ENCODE measurements around the gene LAMP2.
A peak's percentile ranks its signal among the peaks of the same experiment; 100 is the strongest.
"Not testable (repeated sequence)": the region's sequence is repeated elsewhere in the genome, so short reads cannot be mapped to it uniquely, and the experiment has no call there.

The LAMP2 gene

DNA sequence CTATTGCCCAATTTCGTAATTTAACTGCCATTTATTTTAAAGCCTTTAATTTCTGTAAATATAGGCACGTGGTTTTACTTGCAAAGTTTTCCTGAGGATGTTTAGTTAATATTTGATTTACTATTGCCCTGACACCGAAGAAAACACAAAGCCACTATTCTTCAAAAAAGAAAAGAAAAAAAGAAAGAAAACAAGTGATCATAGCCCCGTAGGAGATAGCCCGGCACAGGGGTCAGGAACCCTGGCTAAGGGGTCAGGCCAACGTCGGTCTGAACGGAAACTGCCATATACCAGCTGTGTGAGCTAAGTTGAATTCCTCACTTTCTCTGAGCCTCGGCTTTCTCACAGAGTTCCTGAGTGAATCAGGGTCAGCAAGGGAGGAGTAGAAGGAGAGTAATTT is 17.7 kb upstream of the LAMP2 start:
- DNase-seq (ENCODE audit: low spot score), result no peak
- TF ChIP-seq, protein P1, sequence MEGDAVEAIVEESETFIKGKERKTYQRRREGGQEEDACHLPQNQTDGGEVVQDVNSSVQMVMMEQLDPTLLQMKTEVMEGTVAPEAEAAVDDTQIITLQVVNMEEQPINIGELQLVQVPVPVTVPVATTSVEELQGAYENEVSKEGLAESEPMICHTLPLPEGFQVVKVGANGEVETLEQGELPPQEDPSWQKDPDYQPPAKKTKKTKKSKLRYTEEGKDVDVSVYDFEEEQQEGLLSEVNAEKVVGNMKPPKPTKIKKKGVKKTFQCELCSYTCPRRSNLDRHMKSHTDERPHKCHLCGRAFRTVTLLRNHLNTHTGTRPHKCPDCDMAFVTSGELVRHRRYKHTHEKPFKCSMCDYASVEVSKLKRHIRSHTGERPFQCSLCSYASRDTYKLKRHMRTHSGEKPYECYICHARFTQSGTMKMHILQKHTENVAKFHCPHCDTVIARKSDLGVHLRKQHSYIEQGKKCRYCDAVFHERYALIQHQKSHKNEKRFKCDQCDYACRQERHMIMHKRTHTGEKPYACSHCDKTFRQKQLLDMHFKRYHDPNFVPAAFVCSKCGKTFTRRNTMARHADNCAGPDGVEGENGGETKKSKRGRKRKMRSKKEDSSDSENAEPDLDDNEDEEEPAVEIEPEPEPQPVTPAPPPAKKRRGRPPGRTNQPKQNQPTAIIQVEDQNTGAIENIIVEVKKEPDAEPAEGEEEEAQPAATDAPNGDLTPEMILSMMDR (IDR thresholded peaks at IDR 0.05; ENCODE audit: extremely low read depth, missing control alignments), result no peak

DNA sequence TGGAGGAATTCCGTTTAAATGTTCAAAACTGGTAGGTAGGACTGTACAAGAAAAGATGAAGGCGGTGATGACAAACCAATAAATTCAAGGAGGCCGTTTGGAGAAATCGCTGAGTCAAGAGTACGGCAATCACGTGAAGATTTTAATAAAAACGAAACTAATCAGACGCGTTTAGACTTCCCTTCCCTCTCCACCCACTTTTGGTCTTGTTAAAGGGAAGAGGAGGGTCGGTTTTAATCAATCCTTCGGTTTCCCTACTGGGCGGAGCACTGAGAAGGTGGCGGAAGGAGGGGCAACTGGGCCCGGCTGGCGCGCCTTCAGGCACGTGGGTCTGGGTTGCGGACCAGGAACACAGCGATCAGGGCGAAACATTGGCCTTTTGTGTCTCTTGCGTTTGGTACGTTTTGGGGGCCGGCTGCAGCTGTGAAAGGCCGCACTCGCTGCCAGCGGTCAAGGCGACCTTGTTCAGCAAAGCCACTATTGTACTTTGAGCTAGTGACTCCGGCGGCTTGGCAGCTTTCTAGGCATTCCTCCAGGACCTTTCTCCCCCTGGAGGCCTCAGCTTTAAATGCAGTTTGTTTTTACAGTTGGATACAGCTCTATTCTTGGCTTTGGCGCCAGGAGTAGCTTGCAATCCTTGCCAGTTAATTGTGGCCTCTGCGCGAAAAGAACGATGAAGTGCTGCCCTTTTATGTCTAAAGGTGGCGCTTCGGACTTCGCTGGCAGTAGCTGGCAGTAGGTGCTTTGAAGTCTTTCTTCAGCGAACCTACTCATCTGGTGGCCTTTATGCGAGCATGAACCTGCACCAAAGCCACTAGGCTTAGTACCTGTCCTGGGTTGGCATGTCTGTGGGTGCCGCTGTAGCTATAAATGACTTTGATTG is 16.8 kb upstream of the LAMP2 start:
- DNase-seq (ENCODE audit: low spot score), result peak; percentile 23
- TF ChIP-seq, protein P1 (IDR thresholded peaks at IDR 0.05; ENCODE audit: extremely low read depth, missing control alignments), result peak; percentile 6

DNA sequence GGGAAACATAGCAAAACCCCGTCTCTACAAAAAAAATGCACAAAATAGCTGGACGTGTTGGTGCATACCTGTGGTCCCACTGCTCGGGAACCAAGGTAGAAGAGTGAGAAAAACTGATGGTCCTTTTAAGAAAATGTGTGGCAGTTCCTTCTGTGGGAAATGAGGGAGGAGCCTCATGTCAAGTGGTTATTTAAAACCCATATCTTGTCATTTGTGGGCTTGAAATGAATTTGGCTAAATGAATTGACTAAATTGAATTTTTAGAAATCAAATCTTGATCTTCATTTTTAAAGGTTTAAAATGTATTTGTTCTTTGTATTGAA is 16.2 kb upstream of the LAMP2 start:
- DNase-seq (ENCODE audit: low spot score), result no peak
- TF ChIP-seq, protein P1 (IDR thresholded peaks at IDR 0.05; ENCODE audit: extremely low read depth, missing control alignments), result no peak

GRCh38 chrX:120477453-120477852 is 8.4 kb upstream of the LAMP2 start:
- no peak for DNase-seq (ENCODE audit: low spot score)
- TF ChIP-seq, protein P1 (IDR thresholded peaks at IDR 0.05; ENCODE audit: extremely low read depth, missing control alignments), result no peak

DNA sequence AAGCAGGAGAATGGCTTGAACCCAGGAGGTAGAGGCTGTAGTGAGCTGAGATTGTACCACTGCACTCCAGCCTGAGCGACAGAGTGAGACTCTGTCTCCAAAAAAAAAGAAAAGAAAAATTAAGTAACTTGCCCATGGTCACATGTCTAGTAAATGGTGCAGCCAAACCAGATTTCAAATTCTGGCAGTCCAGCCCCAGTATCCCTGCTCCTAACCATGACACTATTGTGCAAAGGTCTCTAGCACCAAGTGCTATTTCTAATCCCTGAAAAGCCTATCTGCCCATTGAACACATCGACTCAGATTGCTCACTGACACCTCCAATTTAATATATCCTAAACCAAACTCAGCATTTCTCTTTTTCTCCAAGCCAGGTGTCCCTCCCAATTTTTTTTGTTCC is 7.6 kb upstream of the LAMP2 start:
- no peak for DNase-seq (ENCODE audit: low spot score)
- TF ChIP-seq, protein P1 (IDR thresholded peaks at IDR 0.05; ENCODE audit: extremely low read depth, missing control alignments), result no peak

DNA sequence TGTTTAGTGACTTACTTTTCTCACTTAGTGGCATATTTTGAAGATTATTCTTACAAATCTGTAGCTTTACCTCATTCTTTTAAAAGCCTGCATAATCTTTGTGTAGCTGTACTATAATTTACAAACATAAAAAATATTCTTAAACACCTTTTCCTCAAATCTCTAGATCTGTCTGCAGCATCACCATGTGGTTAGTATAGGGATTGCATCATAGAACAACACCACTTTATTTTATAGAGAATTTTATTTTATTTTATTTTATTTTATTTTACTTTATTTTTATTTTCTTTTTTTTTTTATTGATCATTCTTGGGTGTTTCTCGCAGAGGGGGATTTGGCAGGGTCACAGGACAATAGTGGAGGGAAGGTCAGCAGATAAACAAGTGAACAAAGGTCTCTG is 6.4 kb upstream of the LAMP2 start:
- DNase-seq (ENCODE audit: low spot score), result not testable (repeated sequence)

GRCh38 chrX:120474085-120474484 is 5.0 kb upstream of the LAMP2 start:
- DNase-seq (ENCODE audit: low spot score), result no peak
- TF ChIP-seq, protein P1 (IDR thresholded peaks at IDR 0.05; ENCODE audit: extremely low read depth, missing control alignments), result no peak

- not testable (repeated sequence) for DNase-seq (ENCODE audit: low spot score)
Measured at GRCh38 chrX:120469657-120470056, 561 bp upstream of the LAMP2 start.

All from GM20000 (cell line).